Stimulated activated CD4-positive, alpha-beta T cell treated with anti-CD3 and anti-CD28 coated beads, Interleukin-4, amount 100 ng/mL, for 48 hours (primary cell): ENCODE data around the gene KSR2.

Source experiments
- DNase-seq, 2 donors: peaks; one replicate each; pipeline ENCODE4 v3.0.0-alpha.2; 2020; ENCODE audit warnings: low read depth in 2 of 2

KSR2 gene

DNA sequence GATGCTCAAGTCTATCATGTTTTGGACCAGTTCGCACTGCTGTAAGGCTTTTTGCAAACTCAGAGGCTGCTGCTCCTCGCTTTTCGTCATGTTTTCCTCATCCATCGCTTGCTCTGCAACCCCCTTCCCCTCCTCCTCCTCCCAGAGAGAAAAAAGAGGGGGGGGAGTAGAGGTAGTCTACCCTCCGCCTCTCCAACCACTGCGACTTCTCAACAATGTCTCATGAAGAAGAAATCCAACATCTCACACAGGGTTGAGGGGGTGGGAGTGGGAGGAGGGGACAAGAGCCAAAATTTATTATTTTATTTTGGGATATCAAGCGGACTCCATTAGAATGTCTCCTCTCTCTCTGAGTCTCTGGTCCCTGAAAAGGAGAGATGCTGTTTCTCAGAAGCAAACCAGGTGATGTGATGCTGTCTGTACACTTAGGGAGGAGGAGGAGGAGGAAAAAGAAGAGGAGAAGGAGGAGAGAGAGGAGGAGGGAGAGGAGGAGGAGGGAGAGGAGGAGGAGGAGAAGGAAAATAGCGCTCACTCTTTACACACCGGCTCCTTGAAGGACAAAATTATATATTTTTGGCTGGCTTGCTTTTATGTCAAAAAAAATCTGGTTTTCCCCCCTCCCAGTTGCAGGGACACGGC lies 520 bp downstream of the KSR2 start:
- no peak for DNase-seq

- DNase-seq = no peak
Observed at GRCh38 chr12:117967512-117967911, 1.3 kb downstream of the KSR2 start.

DNA sequence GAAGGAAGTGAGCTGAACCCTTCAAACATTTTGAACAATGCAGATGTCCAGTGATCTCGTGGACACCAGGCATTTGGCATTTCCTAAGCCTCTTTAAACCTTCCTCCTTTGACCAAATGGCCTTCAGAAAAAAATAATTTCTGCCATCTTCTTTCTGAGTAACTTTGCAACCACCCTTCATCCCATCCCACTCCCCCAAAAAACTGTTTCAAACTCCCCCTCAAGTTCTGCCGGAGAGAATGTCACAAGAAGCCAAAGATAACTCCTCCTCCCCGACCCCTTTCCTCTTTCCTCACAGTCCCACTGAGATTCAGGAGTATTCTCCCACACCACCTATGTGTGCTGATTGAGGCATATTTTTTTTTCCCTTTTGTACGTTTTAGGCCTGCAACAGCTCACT lies 1.7 kb downstream of the KSR2 start:
- DNase-seq = no peak

DNA sequence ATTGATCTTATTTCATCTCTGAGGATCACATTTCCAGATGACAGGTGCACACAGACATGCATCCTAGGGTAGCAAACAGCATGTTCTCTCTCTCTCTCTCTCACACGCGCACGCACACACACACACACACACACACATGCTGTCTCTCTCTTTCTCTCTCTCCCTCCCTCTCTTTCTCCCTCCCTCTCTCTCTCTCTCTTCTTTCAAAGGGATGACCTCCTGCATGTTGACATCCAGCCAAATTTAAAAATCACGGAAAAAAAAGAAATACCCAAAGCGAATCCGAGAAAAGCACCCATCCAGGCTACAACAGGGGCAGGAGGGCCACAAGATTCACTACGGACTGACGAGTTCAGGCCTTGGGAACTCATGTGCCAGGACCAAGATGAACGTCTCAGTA lies 2.3 kb downstream of the KSR2 start:
- no peak for DNase-seq

- DNase-seq = no peak
Observed at GRCh38 chr12:117963836-117964235, 5.0 kb downstream of the KSR2 start.

GRCh38 chr12:117936722-117937484 lies 31.9 kb downstream of the KSR2 start:
- no peak for DNase-seq

DNA sequence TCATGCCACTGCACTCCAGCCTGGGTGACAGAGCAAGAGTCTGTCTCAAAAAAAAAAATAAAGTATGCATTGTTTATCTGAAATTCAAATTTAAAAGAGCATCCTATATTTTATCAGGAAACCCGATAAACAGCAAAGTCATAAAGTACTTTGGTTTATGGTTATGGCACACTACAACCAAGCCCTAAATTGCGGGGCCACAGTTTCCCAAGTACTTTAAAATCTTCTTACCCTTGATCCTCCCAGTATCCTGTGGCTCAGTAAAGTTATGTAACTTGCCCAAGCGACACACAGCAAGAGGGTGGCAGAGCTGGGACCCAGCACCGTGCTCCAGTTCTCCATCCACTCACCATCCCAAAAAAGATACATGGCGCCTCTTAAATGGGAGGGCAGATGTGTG lies 35.2 kb downstream of the KSR2 start:
- DNase-seq = no peak

DNA sequence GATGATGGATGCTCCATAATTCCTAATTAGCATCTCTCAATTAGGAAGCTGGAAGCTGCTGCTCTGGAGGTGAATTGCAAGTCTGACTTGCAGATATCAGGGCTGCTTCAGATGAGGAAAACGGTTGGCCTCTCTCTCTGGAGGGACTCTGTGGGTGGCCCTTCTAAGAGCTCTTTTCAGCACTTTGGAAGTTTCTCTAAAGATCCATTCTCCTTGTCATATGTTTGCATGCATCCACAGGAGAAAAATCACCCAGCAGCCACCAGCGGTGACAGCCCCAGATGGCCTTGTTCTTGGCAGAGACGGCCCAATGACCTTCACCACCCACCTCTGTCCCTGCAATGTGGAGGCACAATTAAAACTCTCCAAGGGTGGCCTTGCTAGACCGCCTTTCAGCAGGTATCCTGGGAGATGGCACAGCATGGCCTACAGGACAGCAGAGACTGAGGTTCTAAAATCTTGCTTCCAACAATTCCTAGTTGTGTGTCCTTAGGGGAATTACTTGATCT lies 42.3 kb downstream of the KSR2 start:
- no peak for DNase-seq

DNA sequence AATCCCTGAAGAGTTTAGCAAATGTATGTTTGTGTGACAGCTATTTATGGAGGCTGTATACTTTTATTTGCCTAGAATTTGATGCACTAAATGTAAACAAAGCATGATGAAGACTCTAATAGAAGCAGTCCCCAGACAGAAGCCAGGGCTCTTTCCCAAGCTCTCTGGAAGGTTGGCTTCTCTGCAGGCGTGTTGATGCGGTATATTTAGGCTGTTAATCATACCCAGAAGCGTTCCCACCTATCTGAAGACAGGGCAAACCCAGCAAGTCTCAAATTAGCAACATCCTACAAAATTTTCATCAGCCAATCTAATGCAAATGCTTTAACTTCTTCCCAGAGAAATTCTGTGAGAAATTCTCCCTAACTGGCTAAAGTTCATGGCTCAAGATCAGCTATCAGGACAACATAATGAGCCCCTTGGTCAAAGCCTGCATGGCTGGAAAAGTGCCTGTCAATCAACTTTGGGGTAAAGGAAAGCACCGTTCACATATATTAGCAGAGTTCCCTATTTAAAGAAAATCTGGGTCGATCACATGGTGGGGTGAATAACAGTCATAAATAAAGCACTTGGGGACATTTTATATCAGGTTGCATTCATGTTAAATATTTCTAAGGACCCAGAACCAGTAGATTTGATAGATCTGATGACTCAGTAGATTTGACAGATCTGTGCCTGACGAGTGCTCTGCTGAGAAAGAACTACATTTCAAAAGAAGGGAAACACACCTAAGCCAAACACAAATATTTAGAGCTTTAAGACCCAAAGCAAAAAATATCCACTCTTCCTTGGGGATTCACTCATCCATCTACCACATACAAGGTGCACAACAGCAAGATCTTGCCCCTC lies 46.6 kb downstream of the KSR2 start:
- no peak for DNase-seq

GRCh38 chr12:117919479-117919878 lies 49.3 kb downstream of the KSR2 start:
- DNase-seq = no peak

- DNase-seq = no peak
Observed at GRCh38 chr12:117914686-117915085, 54.1 kb downstream of the KSR2 start.

DNA sequence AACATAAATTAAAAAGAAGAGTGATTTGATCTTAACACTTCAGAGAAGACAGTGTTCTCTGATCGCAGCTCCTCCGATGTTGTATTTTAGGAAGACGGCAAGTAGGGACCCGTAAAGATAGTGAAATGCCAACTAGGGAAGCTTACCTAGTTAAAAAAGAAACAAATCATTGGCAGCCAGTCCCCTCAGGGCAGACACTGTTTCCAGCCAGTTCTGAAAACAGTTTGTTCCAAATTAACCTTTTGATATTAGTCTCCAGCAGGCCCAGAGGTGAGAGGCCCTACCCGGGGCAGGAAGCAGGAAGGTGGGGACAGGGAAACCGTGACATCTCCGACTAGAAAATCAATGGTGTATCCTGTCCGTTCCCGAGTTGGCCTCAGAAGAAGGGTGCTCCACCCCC lies 56.0 kb downstream of the KSR2 start:
- DNase-seq = no peak

DNA sequence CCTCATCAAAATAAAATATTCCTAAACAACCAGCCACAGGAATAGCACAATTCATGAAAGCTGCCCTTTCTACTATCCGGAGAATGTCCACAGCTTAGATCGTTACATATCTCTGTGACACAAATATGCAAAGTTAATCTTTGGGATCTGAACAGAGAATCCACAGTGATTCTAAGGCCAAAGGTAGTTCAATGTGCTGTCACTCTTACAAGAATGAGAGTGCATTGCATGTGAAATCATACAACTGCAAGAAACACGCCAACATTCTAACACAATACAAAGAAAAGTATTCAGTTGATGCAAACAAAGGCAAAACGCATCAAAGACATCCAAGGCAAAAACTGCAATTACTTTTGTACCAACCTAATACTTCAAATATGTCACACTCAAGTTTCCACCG lies 60.4 kb downstream of the KSR2 start:
- DNase-seq = no peak

DNA sequence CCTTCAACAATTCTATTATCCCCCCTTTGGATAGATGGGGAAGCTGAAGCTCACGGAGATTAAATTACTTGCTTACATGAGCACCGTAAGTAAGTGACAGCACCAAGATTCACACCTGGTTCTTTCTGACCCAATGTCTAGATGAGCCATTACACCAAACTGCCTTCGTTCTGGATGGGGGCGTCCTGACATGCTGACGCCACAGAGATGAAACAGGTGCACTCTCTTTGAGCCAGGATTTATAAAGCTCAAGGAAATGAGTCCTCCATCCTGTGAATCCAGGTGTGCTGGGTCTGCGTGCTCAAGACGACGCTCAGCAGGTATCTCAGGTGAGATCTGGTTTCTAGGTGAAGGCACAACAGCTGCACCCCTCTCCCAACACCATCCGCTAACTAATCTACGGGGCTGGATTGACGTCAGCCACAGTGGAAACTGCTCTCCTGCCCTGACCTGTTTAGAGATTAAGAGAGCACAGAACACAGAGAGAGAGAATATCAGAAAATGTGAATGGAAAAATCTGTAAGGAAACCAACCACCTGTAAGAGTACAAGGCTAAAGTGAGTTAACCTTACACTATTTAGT lies 61.6 kb downstream of the KSR2 start:
- no peak for DNase-seq

DNA sequence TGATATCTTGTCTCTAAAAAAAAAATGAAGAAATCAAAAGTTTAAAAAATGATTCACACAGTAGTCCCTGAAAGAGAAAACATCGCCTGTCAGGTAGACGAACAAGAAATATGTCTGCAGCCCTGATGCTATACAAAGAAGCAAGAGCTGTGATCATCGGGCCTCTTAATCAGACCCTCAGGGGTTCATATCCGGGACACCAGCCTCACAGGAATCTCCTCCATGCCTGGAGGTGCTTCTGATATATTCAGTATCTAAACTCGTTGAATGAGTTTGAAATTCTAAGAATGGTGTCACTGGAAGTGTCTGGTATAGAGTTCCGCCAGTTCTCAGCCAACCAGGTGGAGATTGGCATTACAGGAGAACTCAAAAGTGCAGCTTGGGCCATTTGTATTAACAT lies 64.7 kb downstream of the KSR2 start:
- DNase-seq = no peak

- no peak for DNase-seq
Observed at GRCh38 chr12:117903110-117903840, 65.5 kb downstream of the KSR2 start.

DNA sequence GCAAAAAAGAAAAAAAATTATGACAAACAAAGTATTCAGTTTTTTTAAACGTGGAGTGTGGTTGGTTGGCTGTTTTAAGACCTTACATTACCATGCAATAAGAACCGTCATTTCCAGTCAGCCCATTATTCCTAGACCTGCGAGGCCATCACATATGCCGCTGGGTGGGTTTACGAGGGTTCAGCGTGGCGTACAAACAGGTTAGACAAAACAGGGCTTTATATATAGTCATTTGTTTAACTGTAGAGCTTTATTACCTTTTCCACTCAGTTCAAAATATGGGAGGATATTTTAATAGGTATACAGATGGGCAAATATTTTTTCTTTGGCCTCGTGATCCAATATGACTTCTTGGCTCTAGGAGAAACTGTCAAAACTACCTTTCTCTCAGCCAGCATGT lies 67.2 kb downstream of the KSR2 start:
- DNase-seq = no peak

- DNase-seq = no peak
Observed at GRCh38 chr12:117900561-117900960, 68.2 kb downstream of the KSR2 start.

DNA sequence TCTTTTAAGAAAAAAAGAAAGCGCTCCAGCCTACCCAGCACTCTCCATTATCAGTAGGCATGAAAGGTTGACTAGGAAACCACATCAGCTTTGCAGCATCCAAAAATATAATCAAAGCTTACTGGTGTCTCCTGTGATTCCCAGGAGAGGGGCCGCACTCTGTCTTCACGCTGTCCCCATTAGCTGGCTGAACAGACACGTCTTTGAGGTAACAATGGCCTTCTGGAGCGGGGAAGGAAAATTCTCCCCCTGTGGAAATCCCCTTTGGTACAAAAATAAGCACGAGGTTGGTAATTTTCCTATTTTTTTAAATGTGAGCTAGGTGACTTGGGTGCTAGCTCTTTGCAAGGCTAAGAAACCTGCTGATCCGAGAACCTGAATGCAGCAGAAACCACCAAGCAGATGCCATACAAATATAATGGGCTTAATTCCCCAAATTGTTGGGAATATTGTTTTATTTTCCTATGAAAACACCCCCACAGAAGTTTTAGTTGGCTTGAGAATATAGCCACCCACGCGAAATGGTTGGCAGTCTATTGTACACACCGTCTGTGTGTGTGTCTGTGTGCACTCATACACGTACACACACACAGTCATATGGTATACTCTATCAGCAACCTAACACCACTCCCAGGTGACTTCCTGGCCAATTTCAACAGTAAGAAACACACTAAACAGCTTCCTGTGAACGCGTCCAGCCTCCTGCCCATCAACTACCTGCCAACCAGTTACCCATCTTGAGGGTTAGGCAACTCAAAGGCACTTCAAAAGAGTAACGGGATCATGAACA lies 71.2 kb downstream of the KSR2 start:
- no peak for DNase-seq

- no peak for DNase-seq
Observed at GRCh38 chr12:117896009-117896408, 72.8 kb downstream of the KSR2 start.

DNA sequence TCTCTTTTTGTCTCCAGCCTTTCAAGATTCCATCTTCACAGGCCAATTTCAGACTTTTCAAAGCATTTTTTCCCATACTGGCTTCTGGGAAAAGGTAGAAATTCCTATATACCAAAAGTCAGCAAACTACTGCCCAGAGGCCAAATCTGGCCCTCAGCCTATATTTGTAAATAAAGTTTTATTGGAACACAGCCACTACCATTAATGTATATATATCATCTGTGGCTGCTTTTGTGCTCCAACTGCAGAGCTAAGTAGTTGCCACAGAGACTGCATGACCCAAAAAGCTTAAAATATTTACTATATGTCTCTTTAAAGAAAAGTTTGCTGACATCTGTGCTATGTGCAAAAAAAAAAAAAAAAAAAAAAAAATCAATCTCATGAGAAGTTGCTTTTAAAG lies 76.3 kb downstream of the KSR2 start:
- DNase-seq = no peak
